ENCODE results near the gene AMOTL1. TPM values are rescaled to one million over a fixed set of nuclear protein-coding genes. Genes with fewer than 3 reads are reported as not detected.

AMOTL1 gene
- total RNA-seq, 3 donors from 2014 or later (not counting 1 experiment from before 2014, with no cell fraction given): 7.1 to 8.9 (median 8.7) TPM

DNA sequence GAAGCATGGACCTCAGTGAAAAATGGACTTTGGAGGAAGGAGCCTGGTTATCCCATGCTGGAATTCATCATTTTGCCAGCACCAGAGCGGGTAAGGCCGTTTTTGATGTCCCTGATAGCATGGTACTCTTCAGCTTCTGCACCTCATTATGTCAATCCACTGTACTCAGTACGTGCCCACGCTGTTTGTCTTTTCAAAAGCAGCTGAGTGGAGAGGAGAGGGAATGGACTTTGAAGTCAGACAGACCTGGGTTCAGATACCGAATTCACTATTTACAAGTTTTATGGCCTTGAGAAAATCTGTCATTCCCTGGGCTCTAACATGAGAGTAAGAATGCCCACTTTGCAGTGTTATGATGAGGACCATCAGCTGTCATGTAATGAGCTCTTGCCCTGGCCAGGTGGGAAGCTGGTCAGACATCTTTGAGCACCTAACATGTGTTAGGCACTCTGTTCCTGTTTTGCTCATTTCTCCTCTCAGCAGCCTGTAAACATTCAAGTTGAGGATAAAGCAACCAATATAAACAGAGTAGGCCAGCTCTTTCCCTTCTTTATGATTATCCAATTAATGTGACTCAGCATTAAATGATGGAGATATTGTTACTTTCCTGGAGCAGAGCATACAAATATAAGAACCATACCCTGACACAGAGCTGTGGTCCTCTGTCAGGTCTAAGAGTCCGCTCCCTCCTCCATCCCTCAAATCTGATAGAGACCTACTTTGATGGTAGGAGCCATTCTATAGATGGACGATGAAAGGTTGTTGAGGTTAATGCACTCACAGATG, 39.0 kb upstream of the AMOTL1 start:
- intact Hi-C loops (cut with micrococcal nuclease): no loop called here
- Histone ChIP-seq H3K27me3 (ENCODE audit: control insufficient read depth, insufficient read depth, low read length) (no peaks in the 10 kb centered on the region), H3K9me3 (ENCODE audit: control insufficient read depth, insufficient read depth, low read length) (no peaks in the 10 kb centered on the region), H3K27ac (ENCODE audit: low read length) (no peak overlapping the region), H3K36me3 (ENCODE audit: control insufficient read depth, insufficient read depth, low read length) (no peaks in the 10 kb centered on the region), H3K4me1 (ENCODE audit: control insufficient read depth, insufficient read depth, low read length) (no peaks in the 10 kb centered on the region), H3K4me3 (ENCODE audit: low read length) (no peak overlapping the region)
- DNase-seq (no peak), ATAC-seq (no peak)
- no peaks in the 10 kb centered on the region for H3K9me3 Mint-ChIP-seq
- TF ChIP-seq, protein P1, sequence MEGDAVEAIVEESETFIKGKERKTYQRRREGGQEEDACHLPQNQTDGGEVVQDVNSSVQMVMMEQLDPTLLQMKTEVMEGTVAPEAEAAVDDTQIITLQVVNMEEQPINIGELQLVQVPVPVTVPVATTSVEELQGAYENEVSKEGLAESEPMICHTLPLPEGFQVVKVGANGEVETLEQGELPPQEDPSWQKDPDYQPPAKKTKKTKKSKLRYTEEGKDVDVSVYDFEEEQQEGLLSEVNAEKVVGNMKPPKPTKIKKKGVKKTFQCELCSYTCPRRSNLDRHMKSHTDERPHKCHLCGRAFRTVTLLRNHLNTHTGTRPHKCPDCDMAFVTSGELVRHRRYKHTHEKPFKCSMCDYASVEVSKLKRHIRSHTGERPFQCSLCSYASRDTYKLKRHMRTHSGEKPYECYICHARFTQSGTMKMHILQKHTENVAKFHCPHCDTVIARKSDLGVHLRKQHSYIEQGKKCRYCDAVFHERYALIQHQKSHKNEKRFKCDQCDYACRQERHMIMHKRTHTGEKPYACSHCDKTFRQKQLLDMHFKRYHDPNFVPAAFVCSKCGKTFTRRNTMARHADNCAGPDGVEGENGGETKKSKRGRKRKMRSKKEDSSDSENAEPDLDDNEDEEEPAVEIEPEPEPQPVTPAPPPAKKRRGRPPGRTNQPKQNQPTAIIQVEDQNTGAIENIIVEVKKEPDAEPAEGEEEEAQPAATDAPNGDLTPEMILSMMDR (IDR thresholded peaks at IDR 0.05): no peak
- H3K36me3 Mint-ChIP-seq: no peaks in the 10 kb centered on the region
- 79% methylated on average over 5 of the region's 7 CpGs for WGBS (ENCODE audit: insufficient coverage)
- H3K27ac Mint-ChIP-seq: no peak overlapping the region
- no peak overlapping the region for H3K4me3 Mint-ChIP-seq
- H3K27me3 Mint-ChIP-seq (ENCODE audit: low read depth in 2 of 2): peaks cover 14 to 33% of the 10 kb centered on the region in 2 donors
- no peaks in the 10 kb centered on the region for H3K4me1 Mint-ChIP-seq

DNA sequence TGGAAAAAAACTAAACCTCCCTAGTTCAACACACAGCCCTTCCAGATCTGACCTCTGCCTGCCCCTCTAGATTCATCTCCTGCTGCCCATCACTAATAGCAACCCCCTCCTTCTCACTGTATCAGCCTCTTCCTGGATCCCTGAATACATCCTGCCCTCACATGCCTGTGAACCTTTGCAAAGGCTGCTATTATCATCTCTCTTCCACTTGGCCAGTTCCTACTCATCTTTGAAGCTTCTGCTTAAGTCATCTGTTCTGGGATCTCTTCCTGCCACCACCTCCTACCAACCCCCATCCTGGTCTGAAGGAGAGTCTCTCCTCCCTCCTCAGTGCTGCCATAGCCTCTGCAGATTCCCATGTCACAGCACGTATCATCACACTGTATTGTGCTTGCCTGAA, 38.0 kb upstream of the AMOTL1 start:
- H3K27me3 ChIP-seq (ENCODE audit: control insufficient read depth, insufficient read depth, low read length): no peaks in the 10 kb centered on the region
- H3K27ac ChIP-seq (ENCODE audit: low read length): no peak overlapping the region
- no peak overlapping the region for H3K4me3 ChIP-seq (ENCODE audit: low read length)
- WGBS (ENCODE audit: insufficient coverage): 50% methylated on average over 1 of the region's 1 CpG
- no peaks in the 10 kb centered on the region for H3K9me3 ChIP-seq (ENCODE audit: control insufficient read depth, insufficient read depth, low read length)
- no peaks in the 10 kb centered on the region for H3K9me3 Mint-ChIP-seq
- H3K27me3 Mint-ChIP-seq (ENCODE audit: low read depth in 2 of 2): peaks cover 10 to 25% of the 10 kb centered on the region in 2 donors
- H3K27ac Mint-ChIP-seq: no peak overlapping the region
- TF ChIP-seq, protein P1 (IDR thresholded peaks at IDR 0.05): no peak
- intact Hi-C loops (cut with micrococcal nuclease): no loop called here
- ATAC-seq (no peak), DNase-seq (no peak)
- H3K4me1 ChIP-seq (ENCODE audit: control insufficient read depth, insufficient read depth, low read length): no peaks in the 10 kb centered on the region
- no peaks in the 10 kb centered on the region for H3K4me1 Mint-ChIP-seq
- no peaks in the 10 kb centered on the region for H3K36me3 Mint-ChIP-seq
- no peaks in the 10 kb centered on the region for H3K36me3 ChIP-seq (ENCODE audit: control insufficient read depth, insufficient read depth, low read length)
- no peak overlapping the region for H3K4me3 Mint-ChIP-seq

DNA sequence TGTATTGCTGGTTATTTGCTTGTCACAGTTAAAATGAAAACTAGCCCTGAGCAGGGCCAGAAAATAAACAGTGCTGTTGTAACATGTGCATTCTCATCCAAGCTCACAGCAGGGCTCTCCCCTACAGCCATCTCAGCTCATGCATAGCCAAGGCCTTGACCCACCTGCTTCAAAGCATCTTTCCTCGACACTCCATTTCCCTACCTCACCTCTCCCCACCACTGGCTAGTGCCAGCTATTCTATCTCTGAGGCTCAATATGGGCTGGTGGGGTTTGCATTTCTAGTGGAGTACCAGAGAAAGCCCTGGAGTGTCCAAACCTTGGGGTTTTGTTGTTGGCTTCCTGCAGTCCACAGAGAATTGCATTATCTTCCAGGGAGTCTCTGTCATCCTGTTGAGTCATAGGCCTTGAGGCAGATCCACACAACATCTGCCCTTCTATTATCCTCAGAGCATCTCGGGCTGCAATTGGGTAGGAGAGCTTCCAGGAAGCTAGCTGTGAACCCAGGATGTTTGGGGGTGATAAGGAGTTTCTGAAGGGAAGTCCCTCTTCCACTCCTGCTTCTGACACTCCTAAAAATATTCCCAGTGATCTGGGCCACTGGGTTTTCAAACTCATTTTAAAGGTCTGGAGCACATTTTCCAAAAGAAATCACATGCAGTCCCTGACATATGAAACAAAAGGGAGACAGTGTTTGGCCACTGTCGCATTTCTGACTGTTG, 36.1 kb upstream of the AMOTL1 start:
- DNase-seq: no peak
- no peak overlapping the region for H3K27ac ChIP-seq (ENCODE audit: low read length)
- no peaks in the 10 kb centered on the region for H3K9me3 ChIP-seq (ENCODE audit: control insufficient read depth, insufficient read depth, low read length)
- TF ChIP-seq, protein P1 (IDR thresholded peaks at IDR 0.05): no peak
- no peaks in the 10 kb centered on the region for H3K4me1 ChIP-seq (ENCODE audit: control insufficient read depth, insufficient read depth, low read length)
- intact Hi-C loops (cut with micrococcal nuclease): no loop called here
- H3K36me3 ChIP-seq (ENCODE audit: control insufficient read depth, insufficient read depth, low read length): no peaks in the 10 kb centered on the region
- no peak for ATAC-seq
- H3K4me3 ChIP-seq (ENCODE audit: low read length): no peak overlapping the region
- H3K27ac Mint-ChIP-seq: no peak overlapping the region
- H3K36me3 Mint-ChIP-seq: no peaks in the 10 kb centered on the region
- no peak overlapping the region for H3K4me3 Mint-ChIP-seq
- 90% methylated on average over 2 of the region's 3 CpGs for WGBS (ENCODE audit: insufficient coverage)
- H3K4me1 Mint-ChIP-seq: no peaks in the 10 kb centered on the region
- no peaks in the 10 kb centered on the region for H3K9me3 Mint-ChIP-seq
- peaks cover 7 to 32% of the 10 kb centered on the region in 2 donors for H3K27me3 Mint-ChIP-seq (ENCODE audit: low read depth in 2 of 2)
- H3K27me3 ChIP-seq (ENCODE audit: control insufficient read depth, insufficient read depth, low read length): no peaks in the 10 kb centered on the region
